TTC549 (cell line): Measurements from ENCODE around the gene MON2.
"Not testable (repeated sequence)": the region's sequence is repeated elsewhere in the genome, so short reads cannot be mapped to it uniquely, and the experiment has no call there.

ENCODE experiments used
- FAIRE-seq: peaks from 2 replicates; lab custom pipeline; 2012; peaks lifted over from hg19 to GRCh38; lab: Jason Lieb, UNC

Gene MON2

GRCh38 chr12:62559366-62559765 lies 92.7 kb downstream of the MON2 start:
- not testable (repeated sequence) for FAIRE-seq

GRCh38 chr12:62562846-62563245 lies 96.2 kb downstream of the MON2 start:
- no peak for FAIRE-seq

- FAIRE-seq = no peak
Observed at GRCh38 chr12:62575036-62575435, 108.4 kb downstream of the MON2 start.

- FAIRE-seq = peak; percentile 34
Observed at GRCh38 chr12:62576503-62576902, 109.9 kb downstream of the MON2 start.

- no peak for FAIRE-seq
Observed at GRCh38 chr12:62578726-62579125, 112.1 kb downstream of the MON2 start.

- peak; percentile 86 for FAIRE-seq
Observed at GRCh38 chr12:62581288-62582064, 114.8 kb downstream of the MON2 start.

- no peak for FAIRE-seq
Observed at GRCh38 chr12:62582065-62582366, 115.4 kb downstream of the MON2 start.

- FAIRE-seq = no peak
Observed at GRCh38 chr12:62584619-62585018, 118.0 kb downstream of the MON2 start.

GRCh38 chr12:62586850-62587249 lies 120.2 kb downstream of the MON2 start:
- FAIRE-seq = peak; percentile 3

- no peak for FAIRE-seq
Observed at GRCh38 chr12:62588916-62589315, 122.3 kb downstream of the MON2 start.

GRCh38 chr12:62597253-62597652 lies 130.6 kb downstream of the MON2 start:
- no peak for FAIRE-seq

GRCh38 chr12:62598846-62599245 lies 132.2 kb downstream of the MON2 start:
- FAIRE-seq = no peak

- no peak for FAIRE-seq
Observed at GRCh38 chr12:62599854-62600437, 133.3 kb downstream of the MON2 start.

- no peak for FAIRE-seq
Observed at GRCh38 chr12:62601765-62602164, 135.1 kb downstream of the MON2 start.

- FAIRE-seq = no peak
Observed at GRCh38 chr12:62602255-62603060, 135.8 kb downstream of the MON2 start.

- FAIRE-seq = no peak
Observed at GRCh38 chr12:62603061-62603810, 136.6 kb downstream of the MON2 start.

- FAIRE-seq = no peak
Observed at GRCh38 chr12:62603811-62604098, 137.1 kb downstream of the MON2 start.

- no peak for FAIRE-seq
Observed at GRCh38 chr12:62604373-62604772, 137.7 kb downstream of the MON2 start.

- FAIRE-seq = no peak
Observed at GRCh38 chr12:62604871-62605270, 138.2 kb downstream of the MON2 start.

GRCh38 chr12:62605981-62606380 lies 139.4 kb downstream of the MON2 start:
- no peak for FAIRE-seq

GRCh38 chr12:62606654-62607053 lies 140.0 kb downstream of the MON2 start:
- FAIRE-seq = no peak

GRCh38 chr12:62613081-62613480 lies 146.5 kb downstream of the MON2 start:
- no peak for FAIRE-seq

- no peak for FAIRE-seq
Observed at GRCh38 chr12:62618319-62618718, 151.7 kb downstream of the MON2 start.
